Upper lobe of left lung (tissue), 4 donors: ENCODE measurements around the gene TXNRD1.

Source experiments
- CTCF ChIP-seq, 6 experiments: fragments of 450-650 bp in 4 of 6; fragments of 200-600 bp in 2 of 6; sonication (generic) in 2 of 6; IDR thresholded peaks; one replicate each; pipeline ENCODE4 v1.5.1; 2016 to 2019; ENCODE audit warnings: antibody characterized with exemption in 6 of 6
- EP300 ChIP-seq, 4 donors: sonication (generic); formaldehyde crosslinking; IDR thresholded peaks; one replicate each; pipeline ENCODE4 v1.5.1; 2017; ENCODE audit warnings: antibody characterized with exemption in 4 of 4, control low read depth in 2 of 4

GRCh38 chr12:104263580-104264358, 48.2 kb downstream of the TXNRD1 start:
- TF ChIP-seq EP300 (IDR thresholded peaks at IDR 0.05) (no peak), CTCF (IDR thresholded peaks at IDR 0.05) (no peak)
